Myocyte (in vitro differentiated cells): ENCODE results near the gene SYTL5. TPM values are rescaled to one million over a fixed set of nuclear protein-coding genes. Genes with fewer than 3 reads are reported as not detected.

Experiments
- DNase-seq: peaks from one replicate; pipeline ENCODE4 v3.0.0-alpha.2; 2012; ENCODE audit warnings: low read depth
- microRNA-seq: library from miRNA; unstranded; fragments of <30 nt; microRNA quantifications from one replicate; pipeline ENCODE4, GENCODE V29; 2016
- total RNA-seq: library from RNA; depleted of rRNA; stranded (reverse); fragments of >200 nt; gene quantifications from 2 replicates; pipeline ENCODE4 v1.2.3, GENCODE V29; 2014

The SYTL5 gene
- total RNA-seq, 1 donor from 2014 or later, result 0.16 TPM

DNA sequence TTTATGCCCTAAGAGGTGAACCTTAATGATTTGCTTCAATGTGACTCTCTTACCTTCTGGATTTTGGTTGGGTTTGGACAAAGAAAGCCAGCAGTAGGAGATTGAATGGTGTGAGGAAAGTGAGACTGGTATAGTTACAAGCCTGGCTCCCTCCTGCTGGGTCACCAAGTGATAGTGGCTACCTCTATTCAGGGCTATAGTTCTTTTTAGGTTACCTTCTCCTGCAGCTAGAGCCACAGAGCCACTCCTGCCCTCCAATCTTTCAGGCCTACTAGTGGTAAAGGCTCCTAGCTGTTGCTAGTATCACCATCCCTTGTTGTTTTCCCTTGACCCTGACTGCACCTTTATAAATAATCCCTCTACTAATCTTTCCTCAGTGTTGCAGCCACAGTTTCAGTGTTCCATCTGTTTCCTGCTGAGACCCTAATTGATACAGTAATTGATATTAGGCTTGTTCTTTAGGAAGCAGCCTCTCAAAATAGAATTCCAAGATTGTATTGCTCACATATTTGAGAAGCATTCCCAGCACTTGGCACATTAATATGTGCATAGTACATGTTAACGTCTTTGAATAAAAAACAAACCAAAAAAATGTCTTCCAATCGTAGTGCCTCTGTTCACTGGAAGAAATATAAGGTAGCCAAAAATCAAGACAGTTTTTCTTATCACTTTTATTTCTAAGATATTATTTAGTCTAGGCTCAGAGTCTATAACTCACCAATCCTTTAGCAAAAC, 132.0 kb downstream of the SYTL5 start:
- DNase-seq, result no peak

DNA sequence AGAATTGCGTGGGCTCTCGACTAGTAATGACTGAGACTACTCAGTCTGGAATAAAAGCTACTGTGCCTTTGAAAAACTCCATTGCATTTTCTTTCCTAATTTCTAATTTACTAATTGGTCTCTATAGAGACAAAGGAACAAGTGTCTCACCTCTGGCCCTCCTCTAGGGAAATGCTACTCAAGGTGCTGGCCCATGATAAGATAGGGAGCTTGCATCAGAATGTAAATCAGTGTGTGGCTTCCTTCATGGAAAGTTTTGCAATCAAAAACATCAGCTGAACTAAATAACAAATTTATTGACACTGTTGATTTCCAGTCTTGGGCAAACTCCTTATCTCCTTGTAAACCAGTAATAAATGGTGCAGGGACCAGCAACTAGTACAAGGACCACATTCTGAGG, 132.5 kb downstream of the SYTL5 start:
- DNase-seq, result no peak

DNA sequence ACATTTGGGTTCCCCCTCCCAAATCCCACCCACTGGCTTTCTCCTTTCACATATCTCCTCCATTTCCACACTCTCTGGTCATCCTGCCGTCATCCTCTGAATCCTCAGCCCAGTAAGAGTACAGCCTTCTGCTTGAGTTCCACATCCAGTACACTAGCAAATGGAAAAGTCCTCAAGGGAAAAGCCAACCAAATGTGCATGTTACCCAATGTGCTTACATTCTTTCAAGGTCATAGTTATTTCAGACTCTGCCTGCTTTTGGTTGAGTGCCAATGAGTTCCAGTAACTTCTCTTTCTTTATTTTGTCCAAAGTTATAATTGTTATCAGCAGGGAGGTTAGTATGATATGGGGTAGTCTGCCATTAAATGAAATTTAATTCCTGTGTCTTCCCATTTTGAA, 136.3 kb downstream of the SYTL5 start:
- DNase-seq, result peak; percentile 24

DNA sequence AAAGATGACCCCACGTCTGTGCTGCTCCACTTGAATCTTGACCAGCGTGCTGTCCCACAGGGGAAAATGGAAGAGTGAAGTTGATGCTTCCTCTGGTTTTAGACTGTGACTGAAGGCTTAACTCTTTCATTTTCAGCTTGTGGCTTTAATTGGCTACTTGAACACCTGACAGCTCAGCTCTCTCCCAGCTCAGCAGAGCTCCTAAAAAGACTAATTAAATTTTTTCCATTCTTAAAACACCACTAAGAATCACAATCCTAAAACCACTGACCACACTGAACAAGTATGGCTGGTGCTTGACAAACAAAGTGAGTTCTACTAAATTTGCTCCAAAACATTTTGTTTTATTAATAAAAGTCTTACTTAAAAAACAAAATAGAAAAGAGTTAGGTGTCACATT, 142.7 kb downstream of the SYTL5 start:
- DNase-seq, result peak; percentile 36

DNA sequence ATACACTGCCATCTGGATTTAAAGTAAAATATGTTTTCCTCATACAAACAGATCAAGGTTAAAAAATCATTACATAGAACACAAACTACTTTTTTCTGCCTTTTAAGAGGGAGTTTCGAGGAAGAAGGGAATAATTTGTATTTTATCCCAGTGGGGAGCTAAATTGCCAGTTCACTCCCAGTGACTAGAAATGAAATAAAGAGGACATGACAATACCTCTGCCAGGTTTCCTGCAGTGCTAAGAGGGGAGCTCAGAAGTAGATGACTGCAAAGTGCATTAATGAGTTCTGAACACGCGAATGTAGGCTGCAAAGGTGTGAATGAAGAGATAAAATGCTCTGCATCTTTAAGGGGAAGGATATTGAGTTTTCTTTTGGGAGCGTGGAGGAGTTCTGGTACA, 144.6 kb downstream of the SYTL5 start:
- DNase-seq, result no peak

DNA sequence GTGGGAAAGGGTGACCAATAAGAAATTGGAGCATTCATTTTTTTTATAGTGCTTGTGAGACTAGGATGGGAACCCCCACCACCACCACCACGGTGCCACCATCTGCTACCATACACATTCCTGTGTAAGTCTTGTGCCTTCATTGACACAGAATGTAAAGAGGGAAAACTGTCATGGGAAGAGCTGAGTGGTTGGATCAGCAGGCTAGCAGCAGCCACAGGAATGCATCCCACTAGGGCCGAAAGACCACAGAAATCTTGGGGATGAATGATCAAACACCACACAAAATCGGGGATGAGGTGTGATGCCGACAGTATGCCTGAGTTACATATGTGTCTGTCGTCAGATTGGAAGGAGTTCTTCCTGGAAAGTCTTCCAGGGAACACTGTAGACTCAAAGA, 145.1 kb downstream of the SYTL5 start:
- DNase-seq, result peak; percentile 55

DNA sequence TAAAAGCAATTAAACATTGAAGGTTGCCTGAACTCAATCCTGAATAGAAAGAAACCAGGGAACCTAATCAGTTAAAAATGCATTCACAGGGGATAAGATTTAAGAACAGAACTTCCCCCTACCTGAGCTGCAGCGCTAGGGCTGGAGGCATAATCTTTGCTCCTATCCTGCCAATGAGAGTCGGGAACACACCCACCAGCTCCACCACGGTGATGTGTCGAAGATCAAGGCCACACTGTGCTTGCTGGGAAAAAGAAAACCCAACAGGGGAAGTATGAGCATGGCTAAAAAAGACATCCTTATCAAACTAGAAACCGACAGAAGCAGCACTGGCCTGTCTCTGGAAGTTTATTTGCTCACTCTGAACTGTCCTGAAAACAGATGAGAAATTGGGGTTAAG, 148.0 kb downstream of the SYTL5 start:
- no peak for DNase-seq

DNA sequence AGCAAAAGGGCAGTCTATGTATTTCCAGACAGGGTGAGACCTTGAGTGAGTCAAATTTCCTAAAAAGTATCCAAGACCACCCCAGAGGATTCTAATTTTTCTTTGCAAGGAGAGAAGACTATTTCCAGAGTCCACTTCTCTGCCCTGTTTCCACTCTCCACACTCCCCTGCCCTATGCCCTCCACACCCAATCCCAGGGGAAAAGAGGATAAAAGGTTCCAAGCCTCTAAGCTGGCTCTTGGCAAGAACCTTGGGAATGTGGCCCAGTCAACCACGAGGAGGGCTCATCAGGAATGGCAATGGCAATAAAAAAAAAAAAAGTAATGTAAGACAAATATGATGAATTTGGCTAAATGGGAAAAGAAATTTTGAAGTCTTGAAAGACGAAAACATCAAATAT, 148.5 kb downstream of the SYTL5 start:
- peak; percentile 47 for DNase-seq

DNA sequence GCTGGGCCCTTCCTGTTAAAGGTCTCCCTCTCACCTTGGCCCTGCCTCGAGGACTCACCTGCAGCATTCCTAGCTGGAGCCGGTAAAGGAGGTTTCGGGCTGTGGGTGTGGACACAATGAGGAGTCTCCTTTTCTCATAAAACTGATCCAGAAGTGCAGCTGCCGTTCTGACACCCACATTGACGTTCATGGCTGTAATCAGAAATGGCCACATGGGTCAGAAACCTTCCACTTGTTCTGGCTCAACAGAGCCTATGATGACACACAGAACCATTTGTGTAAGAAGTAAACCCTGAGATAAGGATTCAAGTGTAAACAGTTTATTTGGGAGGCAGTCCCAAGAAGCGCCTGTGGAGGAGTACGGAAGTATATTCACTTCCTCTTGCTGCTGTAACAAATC, 150.5 kb downstream of the SYTL5 start:
- DNase-seq, result no peak

DNA sequence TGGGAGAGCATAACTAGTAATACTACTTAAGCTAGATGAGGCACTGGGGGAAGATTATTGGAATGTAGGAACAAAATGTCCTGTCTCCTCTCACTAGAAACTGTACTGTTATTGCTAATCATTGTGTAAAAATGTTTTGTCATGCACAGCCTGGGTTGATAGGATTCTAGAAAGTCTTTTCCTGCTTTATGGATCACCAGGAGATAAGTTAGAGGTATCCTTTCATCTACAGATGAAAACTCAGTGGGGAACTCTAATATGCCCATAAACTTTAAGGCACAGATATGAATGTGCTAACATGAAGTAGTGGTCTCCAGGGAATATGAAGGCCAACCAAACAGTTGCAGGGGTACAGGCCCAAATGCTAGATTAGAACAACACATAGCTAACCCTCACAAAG, 156.8 kb downstream of the SYTL5 start:
- no peak for DNase-seq

DNA sequence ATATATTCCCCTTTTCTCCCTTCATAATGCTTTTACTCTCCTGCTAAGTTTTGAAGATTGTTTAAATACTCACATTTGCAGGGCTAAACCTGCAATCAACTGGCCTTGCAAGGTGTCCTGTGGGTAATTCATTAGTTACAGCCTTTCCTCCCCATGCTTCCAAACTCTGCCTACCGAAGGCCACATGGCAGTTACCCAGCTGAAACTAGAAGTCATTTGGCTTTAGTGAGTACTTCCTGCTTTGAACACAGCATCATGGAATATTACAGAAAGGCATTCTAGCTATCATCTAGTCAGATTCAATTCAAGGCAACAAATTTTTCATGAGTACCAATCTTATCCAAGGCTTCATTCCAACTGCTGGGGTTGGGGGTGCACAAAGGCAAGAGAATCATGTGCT, 158.7 kb downstream of the SYTL5 start:
- no peak for DNase-seq

DNA sequence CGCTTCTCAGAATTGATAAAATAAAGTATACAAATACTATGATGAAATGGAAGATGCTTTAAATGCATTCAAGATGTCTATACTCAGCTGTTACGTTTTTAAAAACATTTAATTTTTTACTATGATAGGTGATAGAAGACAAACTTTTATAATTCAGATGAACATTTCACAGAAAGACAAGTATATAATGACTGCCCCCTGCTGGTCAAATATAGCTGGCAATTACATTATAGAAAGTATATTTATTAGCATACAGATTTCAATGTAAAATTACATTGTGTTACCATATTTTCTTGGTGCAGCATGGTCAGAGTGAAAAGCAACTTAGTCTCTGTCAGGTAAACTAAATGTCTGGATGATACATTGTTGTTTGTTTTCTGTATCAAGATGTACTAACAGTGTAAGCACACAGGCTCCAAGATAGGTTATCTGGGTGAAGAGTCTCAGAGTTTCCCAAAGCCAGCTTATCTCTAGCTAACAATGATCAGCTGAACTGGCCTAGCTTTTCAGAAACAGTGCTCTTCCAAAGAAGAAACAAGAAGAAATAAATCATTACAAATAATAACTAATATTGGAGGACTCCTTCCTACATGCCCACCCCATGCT, 160.2 kb downstream of the SYTL5 start:
- DNase-seq, result peak; percentile 37

DNA sequence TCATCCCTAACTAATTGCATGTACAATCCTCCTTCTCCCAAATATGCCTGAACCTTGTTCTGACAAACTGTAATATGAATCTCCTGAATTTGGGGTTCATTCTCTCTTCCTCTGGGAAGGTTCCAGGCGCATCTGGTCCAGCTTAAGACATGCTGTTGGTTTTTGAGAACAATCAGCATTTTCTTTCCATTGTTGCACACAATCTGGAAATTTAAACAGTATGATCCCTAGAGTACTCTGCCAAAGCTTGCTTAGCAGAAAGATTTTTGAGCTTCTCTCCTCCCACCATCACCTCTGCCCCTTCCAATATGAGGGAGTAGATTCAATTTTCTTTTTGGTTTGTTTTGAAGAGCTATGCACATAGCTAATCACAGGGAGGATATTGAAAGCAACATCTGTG, 164.2 kb downstream of the SYTL5 start:
- DNase-seq, result no peak

DNA sequence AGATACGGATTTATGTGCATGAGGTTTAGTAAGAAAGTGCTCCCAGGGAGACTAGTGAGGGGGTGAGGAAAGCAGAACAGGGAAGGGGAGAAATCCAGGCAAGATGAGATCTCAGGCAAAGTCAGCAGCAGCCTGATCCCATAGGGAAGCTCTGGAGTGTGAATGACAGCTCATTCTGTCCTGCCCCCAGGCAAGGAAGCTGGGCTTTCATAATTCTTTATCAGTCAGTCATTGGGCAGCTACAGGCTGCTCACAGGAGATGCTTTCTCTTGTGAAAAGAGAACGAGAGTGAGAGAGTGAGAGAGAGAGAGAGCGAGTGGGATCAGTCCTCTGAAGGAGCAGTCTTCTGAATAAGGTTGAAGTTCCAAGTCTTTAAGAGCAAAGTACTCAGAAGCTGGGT, 166.2 kb downstream of the SYTL5 start:
- DNase-seq, result no peak

DNA sequence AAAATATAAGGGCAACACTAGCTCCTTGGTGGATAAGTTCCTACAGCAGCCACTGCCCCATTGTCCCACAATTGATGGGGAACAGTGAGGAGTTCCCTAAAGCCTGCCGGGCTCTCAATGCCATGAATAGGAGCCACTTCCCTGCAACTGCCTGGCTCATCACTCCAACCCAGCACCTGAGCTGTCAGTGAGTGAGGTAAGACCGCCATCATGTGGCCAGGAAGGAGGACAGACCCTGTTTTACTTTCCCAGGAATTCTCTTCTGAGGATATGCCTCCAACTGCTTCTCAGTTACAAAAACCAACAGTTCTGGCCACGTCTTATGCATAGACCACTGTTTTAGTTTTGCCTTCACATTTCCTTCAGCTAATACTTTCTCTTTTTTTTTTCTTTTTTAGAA, 168.8 kb downstream of the SYTL5 start:
- DNase-seq, result no peak

DNA sequence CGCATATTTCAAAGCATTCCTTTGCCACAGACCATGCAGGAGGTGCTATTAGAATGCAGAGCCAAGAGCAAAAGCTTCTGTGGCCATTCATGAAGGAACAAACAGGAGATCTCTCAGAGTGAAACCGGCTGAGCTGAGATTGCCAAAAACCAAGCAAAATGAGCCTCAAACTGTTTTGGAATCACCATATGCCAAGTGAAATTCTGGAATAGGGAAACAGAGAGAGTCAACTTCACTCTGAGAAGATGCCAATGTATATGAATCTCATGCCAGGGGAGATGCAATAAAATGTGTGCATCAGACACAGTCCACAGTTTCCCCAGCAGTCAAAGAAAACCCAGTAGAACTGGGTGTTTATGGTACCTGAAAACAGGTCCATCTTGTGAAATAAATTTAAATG, 172.0 kb downstream of the SYTL5 start:
- DNase-seq, result no peak

Small RNA genes lying within 50 kb of the gene (microRNA-seq; reads per million reads assigned to microRNA genes)
- gene MIR548AJ2, result not detected

Other genes with a start within 250 kb of the SYTL5 start
- 0.05 and 0.08 TPM in 2 replicates for gene CYBB, start 226.5 kb upstream of the SYTL5 start, total RNA-seq
- 57.0 and 61.2 TPM in 2 replicates for gene DYNLT3, start 159.0 kb upstream of the SYTL5 start, total RNA-seq
- gene SRPX, start 214.3 kb downstream of the SYTL5 start, total RNA-seq, result 43.2 and 51.5 TPM in 2 replicates